ENCODE results near the gene PCDHGB1.
"Not testable (repeated sequence)": the region's sequence is repeated elsewhere in the genome, so short reads cannot be mapped to it uniquely, and the experiment has no call there.

- not testable (repeated sequence) for TF ChIP-seq CTCF (IDR thresholded peaks at IDR 0.05); ZFX (IDR thresholded peaks at IDR 0.05; ENCODE audit: borderline replicate concordance)
Measured at GRCh38 chr5:141397756-141398551, 48.1 kb downstream of the PCDHGB1 start, which contains the start of gene PCDHGB5.
